OCI-LY1 (cell line): ENCODE measurements around the gene SLC16A6.

Experiments
- EZH2 ChIP-seq: fragments of 200-600 bp; sonication (generic), shearing (Covaris generic); IDR thresholded peaks from 2 replicates; pipeline ENCODE4 v1.8.0; 2017; ENCODE audit warnings: borderline replicate concordance, mixed run types, mild to moderate bottlenecking, antibody characterized with exemption, low read length, moderate library complexity, mixed read lengths
- TF ChIP-seq, protein P1 (sequence below): fragments of 200-600 bp; sonication (generic), shearing (Covaris generic); IDR thresholded peaks from 2 replicates; pipeline ENCODE4 v1.5.1; 2017; ENCODE audit warnings: mild to moderate bottlenecking, antibody characterized with exemption, low read length, moderate library complexity, mixed read lengths

DNA sequence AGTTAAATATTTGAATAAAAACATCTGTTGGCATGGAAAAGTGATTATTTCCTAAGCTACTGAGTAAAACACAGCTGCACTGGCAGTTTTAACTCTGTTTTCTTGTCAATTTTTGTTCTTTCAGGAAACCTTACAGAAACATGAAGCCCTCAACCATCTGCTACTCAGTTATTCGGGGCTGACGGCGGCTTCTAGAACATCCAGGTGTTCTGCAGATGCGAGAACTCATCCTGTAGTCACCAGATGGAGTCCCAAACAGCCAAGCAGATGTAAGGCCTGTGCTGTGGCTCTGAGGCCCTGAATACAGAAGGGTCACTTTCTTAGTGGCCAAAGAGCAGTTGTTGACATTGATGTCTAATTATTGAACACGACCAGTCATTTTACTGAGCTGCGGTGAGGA, 15.9 kb upstream of the SLC16A6 start:
- no peak for TF ChIP-seq EZH2
- TF ChIP-seq, protein P1, sequence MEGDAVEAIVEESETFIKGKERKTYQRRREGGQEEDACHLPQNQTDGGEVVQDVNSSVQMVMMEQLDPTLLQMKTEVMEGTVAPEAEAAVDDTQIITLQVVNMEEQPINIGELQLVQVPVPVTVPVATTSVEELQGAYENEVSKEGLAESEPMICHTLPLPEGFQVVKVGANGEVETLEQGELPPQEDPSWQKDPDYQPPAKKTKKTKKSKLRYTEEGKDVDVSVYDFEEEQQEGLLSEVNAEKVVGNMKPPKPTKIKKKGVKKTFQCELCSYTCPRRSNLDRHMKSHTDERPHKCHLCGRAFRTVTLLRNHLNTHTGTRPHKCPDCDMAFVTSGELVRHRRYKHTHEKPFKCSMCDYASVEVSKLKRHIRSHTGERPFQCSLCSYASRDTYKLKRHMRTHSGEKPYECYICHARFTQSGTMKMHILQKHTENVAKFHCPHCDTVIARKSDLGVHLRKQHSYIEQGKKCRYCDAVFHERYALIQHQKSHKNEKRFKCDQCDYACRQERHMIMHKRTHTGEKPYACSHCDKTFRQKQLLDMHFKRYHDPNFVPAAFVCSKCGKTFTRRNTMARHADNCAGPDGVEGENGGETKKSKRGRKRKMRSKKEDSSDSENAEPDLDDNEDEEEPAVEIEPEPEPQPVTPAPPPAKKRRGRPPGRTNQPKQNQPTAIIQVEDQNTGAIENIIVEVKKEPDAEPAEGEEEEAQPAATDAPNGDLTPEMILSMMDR: no peak
